ENCODE results near the gene VSIG1. TPM values are rescaled to one million over a fixed set of nuclear protein-coding genes. Genes with fewer than 3 reads are reported as not detected.

The VSIG1 gene
- polyA plus RNA-seq, 1 donor (not counting 4 experiments of a cell fraction or from before 2014, with no cell fraction given): 7.2 TPM

DNA sequence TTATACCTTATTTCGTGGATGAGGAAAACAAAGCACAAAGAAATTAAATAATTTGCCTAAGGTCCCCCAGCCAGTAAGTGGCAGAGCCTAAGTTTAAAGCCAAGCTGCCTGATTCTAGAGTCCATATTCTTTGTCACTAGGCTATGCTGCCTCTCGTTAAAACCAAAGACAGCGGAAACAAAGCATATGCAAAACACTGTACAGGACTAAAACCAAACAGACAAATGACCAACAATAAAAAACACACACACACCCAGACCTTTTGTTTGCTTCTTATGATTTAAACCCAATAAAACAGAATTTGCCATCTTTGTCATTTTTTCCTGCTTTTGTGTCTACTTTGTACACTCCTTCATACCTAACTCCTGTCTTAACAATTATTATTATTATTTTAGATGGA lies 10.1 kb upstream of the VSIG1 start:
- no peak overlapping the region for H3K27ac ChIP-seq (ENCODE audit: control insufficient read depth, insufficient read depth, low read length)
- H3K79me2 ChIP-seq (ENCODE audit: control insufficient read depth, insufficient read depth, low read length): no peaks in the 10 kb centered on the region

DNA sequence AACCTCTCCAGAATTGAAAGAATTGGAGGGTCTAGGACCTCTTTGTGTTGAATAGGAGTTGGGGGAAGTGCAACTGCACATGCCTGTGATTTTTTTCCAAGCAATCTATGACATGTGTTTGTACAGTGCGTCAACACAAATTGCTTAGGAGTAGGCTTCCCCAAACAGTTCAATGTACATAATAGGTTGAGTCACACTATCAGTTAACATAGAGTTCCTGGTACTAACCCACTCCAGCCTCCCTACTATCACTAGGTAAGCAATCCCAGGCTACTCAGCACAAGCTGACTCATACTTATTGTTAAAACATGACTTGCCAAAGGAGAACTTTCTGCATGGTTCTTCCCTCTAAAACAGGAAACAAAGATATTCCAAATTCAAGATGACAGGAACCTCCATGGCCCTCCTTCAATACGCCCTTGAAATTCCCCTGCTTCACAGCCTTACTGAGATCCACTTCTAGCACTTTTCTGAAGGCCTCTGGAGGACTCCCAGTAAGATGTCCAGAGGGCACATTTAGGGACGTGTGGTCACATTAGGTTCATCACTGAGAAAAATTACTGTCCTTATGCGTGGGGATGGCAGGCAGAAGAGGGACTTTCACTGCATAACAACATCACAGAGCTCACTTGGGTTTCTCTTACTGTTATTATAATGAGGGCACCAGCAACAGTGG lies 8.4 kb upstream of the VSIG1 start:
- peak; percentile 95 for FAIRE-seq
- peak; percentile 28 for DNase-seq (ENCODE audit: low read depth, low spot score)
- dilution Hi-C loops (cut with MboI; ENCODE audit: extremely low pct_ligation_motif_present, low sequenced_read_pairs): no loop called here
- no peak overlapping the region for H3K4me3 ChIP-seq (ENCODE audit: control insufficient read depth in 2 of 3, extremely low read depth in 1 of 3, insufficient read depth in 2 of 3, low read depth in 1 of 3, low read length in 3 of 3)
- H3K79me2 ChIP-seq (ENCODE audit: control insufficient read depth, insufficient read depth, low read length): no peaks in the 10 kb centered on the region
- no peaks in the 10 kb centered on the region for H3K27me3 ChIP-seq (ENCODE audit: control insufficient read depth, extremely low read depth, insufficient read depth, low read length)
- H3K4me2 ChIP-seq (ENCODE audit: control insufficient read depth, extremely low read depth, insufficient read depth, low read depth, low read length): no peak overlapping the region
- H4K20me1 ChIP-seq (ENCODE audit: control insufficient read depth, extremely low read depth, insufficient read depth, low read length): no peaks in the 10 kb centered on the region
- peak overlapping the region; percentile 54 for H3K27ac ChIP-seq (ENCODE audit: control insufficient read depth, insufficient read depth, low read length)
- no peaks in the 10 kb centered on the region for H3K36me3 ChIP-seq (ENCODE audit: control insufficient read depth in 2 of 2, extremely low read depth in 1 of 2, insufficient read depth in 2 of 2, low read length in 2 of 2)
- H2AFZ ChIP-seq (ENCODE audit: control insufficient read depth, low read length): no peak overlapping the region
- no peaks in the 10 kb centered on the region for H3K9me3 ChIP-seq (ENCODE audit: control insufficient read depth, low read depth, low read length)
- no peak overlapping the region for H3K9ac ChIP-seq (ENCODE audit: control insufficient read depth, extremely low read depth, insufficient read depth, low read length)
- no peaks in the 10 kb centered on the region for H3K9me1 ChIP-seq (ENCODE audit: control insufficient read depth, extremely low read depth, insufficient read depth, low read length)
- peaks cover 12% of the 10 kb centered on the region for H3K4me1 ChIP-seq (ENCODE audit: control insufficient read depth, extremely low read depth, insufficient read depth, low read length)
- TF ChIP-seq EZH2 (IDR thresholded peaks at IDR 0.05; ENCODE audit: low read length): no peak
- TF ChIP-seq, protein P1, sequence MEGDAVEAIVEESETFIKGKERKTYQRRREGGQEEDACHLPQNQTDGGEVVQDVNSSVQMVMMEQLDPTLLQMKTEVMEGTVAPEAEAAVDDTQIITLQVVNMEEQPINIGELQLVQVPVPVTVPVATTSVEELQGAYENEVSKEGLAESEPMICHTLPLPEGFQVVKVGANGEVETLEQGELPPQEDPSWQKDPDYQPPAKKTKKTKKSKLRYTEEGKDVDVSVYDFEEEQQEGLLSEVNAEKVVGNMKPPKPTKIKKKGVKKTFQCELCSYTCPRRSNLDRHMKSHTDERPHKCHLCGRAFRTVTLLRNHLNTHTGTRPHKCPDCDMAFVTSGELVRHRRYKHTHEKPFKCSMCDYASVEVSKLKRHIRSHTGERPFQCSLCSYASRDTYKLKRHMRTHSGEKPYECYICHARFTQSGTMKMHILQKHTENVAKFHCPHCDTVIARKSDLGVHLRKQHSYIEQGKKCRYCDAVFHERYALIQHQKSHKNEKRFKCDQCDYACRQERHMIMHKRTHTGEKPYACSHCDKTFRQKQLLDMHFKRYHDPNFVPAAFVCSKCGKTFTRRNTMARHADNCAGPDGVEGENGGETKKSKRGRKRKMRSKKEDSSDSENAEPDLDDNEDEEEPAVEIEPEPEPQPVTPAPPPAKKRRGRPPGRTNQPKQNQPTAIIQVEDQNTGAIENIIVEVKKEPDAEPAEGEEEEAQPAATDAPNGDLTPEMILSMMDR (optimal IDR thresholded peaks at IDR 0.05 in 1 of 3, IDR thresholded peaks at IDR 0.05 in 1 of 3, conservative IDR thresholded peaks at IDR 0.05 in 1 of 3; ENCODE audit: extremely low read depth in 1 of 3, insufficient read depth in 2 of 3, low read length in 3 of 3): no peak

More for the DNA sequence above, 10.1 kb upstream of the VSIG1 start:
- Histone ChIP-seq H3K36me3 (ENCODE audit: control insufficient read depth in 2 of 2, extremely low read depth in 1 of 2, insufficient read depth in 2 of 2, low read length in 2 of 2) (no peaks in the 10 kb centered on the region), H3K9me1 (ENCODE audit: control insufficient read depth, extremely low read depth, insufficient read depth, low read length) (no peaks in the 10 kb centered on the region), H4K20me1 (ENCODE audit: control insufficient read depth, extremely low read depth, insufficient read depth, low read length) (no peaks in the 10 kb centered on the region), H3K4me3 (ENCODE audit: control insufficient read depth in 2 of 3, extremely low read depth in 1 of 3, insufficient read depth in 2 of 3, low read depth in 1 of 3, low read length in 3 of 3) (no peak overlapping the region), H3K4me1 (ENCODE audit: control insufficient read depth, extremely low read depth, insufficient read depth, low read length) (peaks cover 12% of the 10 kb centered on the region), H2AFZ (ENCODE audit: control insufficient read depth, low read length) (no peak overlapping the region), H3K9me3 (ENCODE audit: control insufficient read depth, low read depth, low read length) (no peaks in the 10 kb centered on the region), H3K9ac (ENCODE audit: control insufficient read depth, extremely low read depth, insufficient read depth, low read length) (no peak overlapping the region), H3K4me2 (ENCODE audit: control insufficient read depth, extremely low read depth, insufficient read depth, low read depth, low read length) (no peak overlapping the region), H3K27me3 (ENCODE audit: control insufficient read depth, extremely low read depth, insufficient read depth, low read length) (peaks cover 5% of the 10 kb centered on the region)
- dilution Hi-C loops (cut with MboI; ENCODE audit: extremely low pct_ligation_motif_present, low sequenced_read_pairs): no loop called here
- DNase-seq (ENCODE audit: low read depth, low spot score) (no peak), FAIRE-seq (no peak)
- TF ChIP-seq, protein P1 (optimal IDR thresholded peaks at IDR 0.05 in 1 of 3, IDR thresholded peaks at IDR 0.05 in 1 of 3, conservative IDR thresholded peaks at IDR 0.05 in 1 of 3; ENCODE audit: extremely low read depth in 1 of 3, insufficient read depth in 2 of 3, low read length in 3 of 3): no peak
- no peak for TF ChIP-seq EZH2 (IDR thresholded peaks at IDR 0.05; ENCODE audit: low read length)
